ENCODE results near the gene RAVER1.
"Not testable (repeated sequence)": the region's sequence is repeated elsewhere in the genome, so short reads cannot be mapped to it uniquely, and the experiment has no call there.

Gene RAVER1

GRCh38 chr19:10290357-10290875 lies 42.9 kb downstream of the RAVER1 start:
- no peak for DNase-seq (ENCODE audit: low read depth in 2 of 2)

- DNase-seq (ENCODE audit: low read depth in 2 of 2) = no peak
Measured at GRCh38 chr19:10289836-10290356, 43.4 kb downstream of the RAVER1 start, which contains the start of gene ICAM5. TSS of gene ICAM5 (plus strand) at chr19:10289952. CDS start at chr19:10290044, 92 bp downstream.

GRCh38 chr19:10289167-10289835 lies 44.0 kb downstream of the RAVER1 start:
- peak in 1 of 2 donors; percentile 64 for DNase-seq (ENCODE audit: low read depth in 2 of 2)

GRCh38 chr19:10288662-10289166 lies 44.6 kb downstream of the RAVER1 start:
- no peak for DNase-seq (ENCODE audit: low read depth in 2 of 2)

GRCh38 chr19:10286803-10287737 lies 46.3 kb downstream of the RAVER1 start, which contains the start of gene ICAM4:
TSS of gene ICAM4 (plus strand) at chr19:10286955. CDS start at chr19:10287013, 58 bp downstream.
- DNase-seq (ENCODE audit: low read depth in 2 of 2) = no peak

- no peak for DNase-seq (ENCODE audit: low read depth in 2 of 2)
Measured at GRCh38 chr19:10285393-10285792, 47.9 kb downstream of the RAVER1 start.

- no peak for DNase-seq (ENCODE audit: low read depth in 2 of 2)
Measured at GRCh38 chr19:10284960-10285278, 48.4 kb downstream of the RAVER1 start.

GRCh38 chr19:10284065-10284959 lies 49.0 kb downstream of the RAVER1 start:
- no peak for DNase-seq (ENCODE audit: low read depth in 2 of 2)

GRCh38 chr19:10283301-10284064 lies 49.8 kb downstream of the RAVER1 start:
- no peak for DNase-seq (ENCODE audit: low read depth in 2 of 2)

GRCh38 chr19:10282043-10282442 lies 51.3 kb downstream of the RAVER1 start:
- DNase-seq (ENCODE audit: low read depth in 2 of 2) = not testable (repeated sequence)

- no peak for DNase-seq (ENCODE audit: low read depth in 2 of 2)
Measured at GRCh38 chr19:10279737-10280442, 53.4 kb downstream of the RAVER1 start.

GRCh38 chr19:10278935-10279334 lies 54.4 kb downstream of the RAVER1 start:
- no peak for DNase-seq (ENCODE audit: low read depth in 2 of 2)

- DNase-seq (ENCODE audit: low read depth in 2 of 2) = no peak
Measured at GRCh38 chr19:10277795-10278589, 55.3 kb downstream of the RAVER1 start.

GRCh38 chr19:10274589-10274988 lies 58.7 kb downstream of the RAVER1 start:
- DNase-seq (ENCODE audit: low read depth in 2 of 2) = no peak

GRCh38 chr19:10271543-10272086 lies 61.7 kb downstream of the RAVER1 start:
- no peak for DNase-seq (ENCODE audit: low read depth in 2 of 2)

GRCh38 chr19:10270616-10271394 lies 62.5 kb downstream of the RAVER1 start, which contains the start of gene ICAM1:
TSS of gene ICAM1 (plus strand) at chr19:10271120. CDS start at chr19:10271160, 40 bp downstream.
- DNase-seq (ENCODE audit: low read depth in 2 of 2) = peak; percentile 76 to 77

GRCh38 chr19:10270180-10270615 lies 63.1 kb downstream of the RAVER1 start:
- peak; percentile 83 for DNase-seq (ENCODE audit: low read depth in 2 of 2)

Data from stimulated activated CD8-positive, alpha-beta memory T cell treated with anti-CD3 and anti-CD28 coated beads, Interleukin-15, amount 100 ng/mL, for 48 hours (primary cell).